Right lobe of liver (tissue), 6 donors: ENCODE results near the gene LRRIQ1. TPM values are rescaled to one million over a fixed set of nuclear protein-coding genes. Genes with fewer than 3 reads are reported as not detected.

Source experiments
- ATAC-seq, 4 donors: fragments of 200-7000 bp; cut with Tn5 transposase; one replicate each; pipeline ENCODE4 v1.9.1; 2020; ENCODE audit warnings: mild to moderate bottlenecking in 4 of 4, moderate library complexity in 4 of 4
- DNase-seq, 3 donors: peaks; one replicate each; pipeline ENCODE4 v3.0.0-alpha.2; 2020
- H3K27ac ChIP-seq, 3 donors: fragments of 200-600 bp; one replicate each; pipeline ENCODE4 v1.8.0; 2022
- H3K27me3 ChIP-seq, 2 donors: fragments of 200-600 bp; one replicate each; pipeline ENCODE4 v1.8.0; 2022
- H3K36me3 ChIP-seq, 4 donors: fragments of 200-600 bp; sonication (generic) in 1 of 4; one replicate each; pipeline versions ENCODE4 v1.5.1 to v1.8.0; 2017 to 2022; ENCODE audit warnings: control low read depth in 1 of 4
- H3K4me1 ChIP-seq, 4 donors: fragments of 200-600 bp; sonication (generic) in 1 of 4; one replicate each; pipeline versions ENCODE4 v1.5.1 to v1.8.0; 2017 to 2022; ENCODE audit warnings: control low read depth in 1 of 4
- H3K4me3 ChIP-seq, 3 donors: fragments of 200-600 bp; one replicate each; pipeline ENCODE4 v1.8.0; 2022
- H3K9me3 ChIP-seq, 4 donors: fragments of 200-600 bp; sonication (generic) in 1 of 4; one replicate each; pipeline versions ENCODE4 v1.5.1 to v1.8.0; 2017 to 2022; ENCODE audit warnings: control low read depth in 1 of 4
- POLR2A ChIP-seq: fragments of 450-650 bp; IDR thresholded peaks from one replicate; pipeline ENCODE4 v1.6.1; 2017; ENCODE audit warnings: antibody characterized with exemption, mild to moderate bottlenecking
- WGBS: methylation state at CpG from one replicate; pipeline ENCODE4 v1.1.6; 2018; ENCODE audit warnings: low coverage, low lambda C conversion rate; ENCODE audit not compliant: insufficient coverage; ENCODE audit errors: missing lambda C conversion rate; 5-methylcytosine and 5-hydroxymethylcytosine counted together
- intact Hi-C, 2 donors: fragments of 100-400 bp; cut with DNase I; formaldehyde crosslinking; loops; one replicate each; pipeline versions ENCODE4 v1.11.2 to v1.14.1; 2022
- total RNA-seq, 6 experiments: library from RNA; depleted of rRNA in 2 of 6; stranded (reverse); fragments of >200 nt in 2 of 6; fragmentation: NEBNext Ultra II Directional in 3 of 6; extraction: Animal tissue kit (Norgen Biotek cat#: 25700) in 3 of 6; gene quantifications; one replicate each; pipeline versions ENCODE4 v1.1.0 to v1.2.4, GENCODE V29; 2016 to 2023
- TF ChIP-seq, protein P1 (sequence below), 4 donors: fragments of 200-600 bp in 3 of 4; fragments of 450-650 bp in 1 of 4; IDR thresholded peaks; one replicate each; pipeline versions ENCODE4 v1.5.1 to v1.8.0; 2016 to 2022; ENCODE audit warnings: antibody characterized with exemption in 4 of 4, mild to moderate bottlenecking in 2 of 4
- donor health status: DM: no; HTN: yes; CAD: no.
- donor health status: DM: no; HTN: no; CAD: no.
- donor health status: DM: no; HTN: no; CAD: no.
- donor health status: DM: no; HTN: yes; CAD: no.
- donor health status: DM: no; HTN: yes; CAD: no.

LRRIQ1 gene
- total RNA-seq, 6 experiments from 2014 or later, result 0.04 to 0.23 TPM; not detected in 4

DNA sequence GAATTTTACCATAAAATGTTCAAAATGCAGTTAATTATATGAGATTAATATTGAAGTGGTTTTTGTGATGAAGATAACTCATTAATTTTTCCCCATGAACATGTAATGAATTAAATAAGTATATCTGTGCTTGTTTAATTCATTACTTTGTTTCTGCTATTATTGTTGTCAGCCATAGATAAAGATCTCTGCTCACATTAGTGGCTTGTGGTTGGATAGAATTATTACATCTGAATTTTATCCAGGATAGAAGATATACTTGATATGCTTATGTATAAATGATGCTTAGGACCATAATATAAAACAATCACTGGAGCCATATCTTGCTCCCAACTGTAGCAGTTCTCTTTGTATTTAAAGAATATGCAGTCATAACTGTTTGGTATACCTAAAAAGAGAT, 18.5 kb upstream of the LRRIQ1 start:
- no peaks in the 10 kb centered on the region for H3K27me3 ChIP-seq
- intact Hi-C loops, result no loop called here
- TF ChIP-seq, protein P1, sequence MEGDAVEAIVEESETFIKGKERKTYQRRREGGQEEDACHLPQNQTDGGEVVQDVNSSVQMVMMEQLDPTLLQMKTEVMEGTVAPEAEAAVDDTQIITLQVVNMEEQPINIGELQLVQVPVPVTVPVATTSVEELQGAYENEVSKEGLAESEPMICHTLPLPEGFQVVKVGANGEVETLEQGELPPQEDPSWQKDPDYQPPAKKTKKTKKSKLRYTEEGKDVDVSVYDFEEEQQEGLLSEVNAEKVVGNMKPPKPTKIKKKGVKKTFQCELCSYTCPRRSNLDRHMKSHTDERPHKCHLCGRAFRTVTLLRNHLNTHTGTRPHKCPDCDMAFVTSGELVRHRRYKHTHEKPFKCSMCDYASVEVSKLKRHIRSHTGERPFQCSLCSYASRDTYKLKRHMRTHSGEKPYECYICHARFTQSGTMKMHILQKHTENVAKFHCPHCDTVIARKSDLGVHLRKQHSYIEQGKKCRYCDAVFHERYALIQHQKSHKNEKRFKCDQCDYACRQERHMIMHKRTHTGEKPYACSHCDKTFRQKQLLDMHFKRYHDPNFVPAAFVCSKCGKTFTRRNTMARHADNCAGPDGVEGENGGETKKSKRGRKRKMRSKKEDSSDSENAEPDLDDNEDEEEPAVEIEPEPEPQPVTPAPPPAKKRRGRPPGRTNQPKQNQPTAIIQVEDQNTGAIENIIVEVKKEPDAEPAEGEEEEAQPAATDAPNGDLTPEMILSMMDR (IDR thresholded peaks at IDR 0.05), result no peak
- no peak for TF ChIP-seq POLR2A
- no peak overlapping the region for H3K4me3 ChIP-seq
- H3K9me3 ChIP-seq, result no peaks in the 10 kb centered on the region
- H3K36me3 ChIP-seq, result no peaks in the 10 kb centered on the region
- no peak for DNase-seq
- no peaks in the 10 kb centered on the region for H3K4me1 ChIP-seq
- ATAC-seq, result no peak
- no peak overlapping the region for H3K27ac ChIP-seq

DNA sequence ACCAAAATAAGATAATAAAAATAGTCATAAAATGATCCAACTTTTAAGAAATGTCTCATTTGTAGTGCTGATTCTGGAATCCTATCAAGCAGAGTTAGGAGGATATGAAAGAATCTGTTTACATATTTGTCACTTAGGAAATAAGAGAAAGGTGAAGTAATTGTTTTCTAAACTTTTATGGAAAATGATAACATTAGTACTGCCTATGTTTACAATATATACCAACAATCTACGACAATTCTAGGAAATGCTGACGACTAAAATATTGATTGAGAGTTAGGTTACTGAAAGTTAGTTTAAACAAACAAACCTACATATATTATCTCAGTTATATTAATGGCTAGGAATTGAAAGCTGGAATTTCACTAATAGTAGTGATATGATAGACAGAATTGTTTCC, 18.1 kb upstream of the LRRIQ1 start:
- H3K27ac ChIP-seq, result no peak overlapping the region
- ATAC-seq, result no peak

DNA sequence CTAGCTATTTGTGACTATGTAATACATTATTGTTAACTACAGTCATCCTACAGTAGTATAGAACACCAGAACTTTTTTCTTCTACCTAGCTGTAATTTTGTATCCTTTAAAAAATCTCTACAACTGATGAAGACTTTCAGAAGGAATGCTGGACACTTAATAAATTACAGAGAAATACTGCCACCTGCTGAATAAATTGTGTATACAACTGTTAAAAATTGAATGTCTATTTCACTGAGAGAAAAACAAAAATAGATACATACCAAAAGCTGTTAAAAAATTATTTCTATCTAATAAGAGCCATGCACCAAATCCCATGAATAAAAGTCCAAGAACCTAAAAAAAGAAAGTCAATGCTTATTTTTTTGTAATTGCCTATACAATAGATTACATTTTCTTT, 6.7 kb upstream of the LRRIQ1 start:
- TF ChIP-seq, protein P1 (IDR thresholded peaks at IDR 0.05), result peak; percentile 56 to 60 (median 57)
- TF ChIP-seq POLR2A, result no peak
- intact Hi-C loops, result loop anchor here (10.0 kb wide), 1 partner anchor 145 kb away; no protein-coding TSS in a partner anchor
- H3K4me3 ChIP-seq, result no peak overlapping the region
- no peaks in the 10 kb centered on the region for H3K27me3 ChIP-seq
- H3K9me3 ChIP-seq, result no peaks in the 10 kb centered on the region
- H3K27ac ChIP-seq, result no peak overlapping the region
- peak in 3 of 4 donors; percentile 35 to 58 (median 52) for ATAC-seq
- no peaks in the 10 kb centered on the region for H3K4me1 ChIP-seq
- DNase-seq, result no peak
- H3K36me3 ChIP-seq, result no peaks in the 10 kb centered on the region

More for the DNA sequence above, 18.1 kb upstream of the LRRIQ1 start:
- intact Hi-C loops, result no loop called here
- WGBS, result 19% methylated on average over 2 of the region's 2 CpGs
- DNase-seq, result no peak
- H3K4me1 ChIP-seq, result no peaks in the 10 kb centered on the region
- H3K9me3 ChIP-seq, result no peaks in the 10 kb centered on the region
- no peak overlapping the region for H3K4me3 ChIP-seq
- H3K27me3 ChIP-seq, result no peaks in the 10 kb centered on the region
- H3K36me3 ChIP-seq, result no peaks in the 10 kb centered on the region
- TF ChIP-seq, protein P1 (IDR thresholded peaks at IDR 0.05), result no peak
- no peak for TF ChIP-seq POLR2A

DNA sequence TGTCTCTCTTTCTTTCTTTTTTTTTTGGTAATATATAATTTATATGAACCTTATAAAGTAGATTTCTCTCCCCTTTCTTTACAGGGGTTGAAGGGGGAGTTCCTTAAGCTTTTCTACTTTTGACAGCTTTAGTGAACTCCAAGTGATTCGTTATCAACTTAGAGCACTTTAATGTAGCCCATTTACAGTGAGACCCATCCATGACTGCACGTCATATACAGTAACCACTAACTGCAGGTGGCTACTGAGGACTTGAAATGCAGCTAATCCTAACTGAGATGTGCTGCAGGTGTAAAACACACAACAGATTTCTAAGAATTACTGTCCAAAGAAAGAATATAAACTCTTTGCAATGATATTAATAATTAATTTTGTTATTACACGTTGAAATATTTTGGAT, 582 bp downstream of the LRRIQ1 start:
- Histone ChIP-seq H3K4me1 (peaks cover 0 to 5% (median 0%) of the 10 kb centered on the region in 4 donors), H3K4me3 (peak overlapping the region in 2 of 3 donors; percentile 9 to 56), H3K27me3 (peaks cover 0 to 10% of the 10 kb centered on the region in 2 donors), H3K36me3 (no peaks in the 10 kb centered on the region), H3K9me3 (no peaks in the 10 kb centered on the region), H3K27ac (no peak overlapping the region)
- intact Hi-C loops, result no loop called here
- ATAC-seq (no peak), DNase-seq (no peak)
- 4% methylated on average over 3 of the region's 3 CpGs for WGBS
- TF ChIP-seq, protein P1 (IDR thresholded peaks at IDR 0.05), result no peak
- no peak for TF ChIP-seq POLR2A

DNA sequence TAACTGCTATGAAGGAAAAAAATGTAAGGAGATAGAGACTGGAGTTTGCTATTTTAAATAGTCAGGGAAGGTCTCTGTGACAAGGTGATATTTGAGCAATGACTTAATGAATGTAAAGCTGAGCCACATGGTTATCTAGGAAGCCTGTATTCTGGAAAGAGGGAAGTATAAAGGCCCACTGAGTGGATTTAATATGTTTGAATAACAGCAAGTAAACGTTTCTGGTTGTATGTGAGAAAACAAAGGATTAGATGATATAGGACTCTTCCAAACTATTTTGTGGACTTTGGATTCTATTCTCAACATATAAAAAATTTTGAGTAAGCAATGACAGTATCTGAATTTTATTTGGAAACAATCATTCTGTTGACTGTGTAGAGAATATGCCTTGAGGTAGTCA, 5.2 kb downstream of the LRRIQ1 start:
- WGBS, result 19% methylated on average over 1 of the region's 1 CpG
- TF ChIP-seq, protein P1 (IDR thresholded peaks at IDR 0.05), result no peak
- ATAC-seq (no peak), DNase-seq (no peak)
- Histone ChIP-seq H3K4me3 (no peak overlapping the region), H3K27me3 (peaks cover 0 to 5% of the 10 kb centered on the region in 2 donors), H3K36me3 (no peaks in the 10 kb centered on the region), H3K27ac (no peak overlapping the region), H3K4me1 (no peaks in the 10 kb centered on the region), H3K9me3 (no peaks in the 10 kb centered on the region)
- intact Hi-C loops, result no loop called here
